OCI-LY7 (cell line): Measurements from ENCODE around the gene GSK3A. TPM values are rescaled to one million over a fixed set of nuclear protein-coding genes. Genes with fewer than 3 reads are reported as not detected.

Experiments used
- BruUV-seq: library from RNA; stranded (reverse); fragments of 400-500 nt; replicated peaks from 2 replicates; lab custom pipeline; 2021; lab: Mats Ljungman, UMichigan
- CTCF ChIA-PET: fragments of 300-600 bp; sonication (Branson Sonifier 250); formaldehyde crosslinking; loops from one replicate; lab custom pipeline; 2022; ENCODE audit warnings: antibody characterized with exemption; ENCODE audit not compliant: unreplicated experiment; lab: Charles Lee
- POLR2A ChIA-PET: fragments of 300-600 bp; sonication (Branson Sonifier 250); formaldehyde crosslinking; loops from one replicate; lab custom pipeline; 2022; ENCODE audit warnings: antibody characterized with exemption; lab: Charles Lee
- DNase-seq: peaks from one replicate; pipeline ENCODE4 v3.0.0-alpha.2; 2015; ENCODE audit warnings: low spot score
- H2AFZ ChIP-seq: fragments of 200-600 bp; sonication (generic), shearing (Covaris generic); 2 replicates; pipeline ENCODE4 v1.6.1; 2014; ENCODE audit warnings: mild to moderate bottlenecking, antibody characterized with exemption, low read length, moderate library complexity
- H3K27ac ChIP-seq: fragments of 200-600 bp; sonication (generic); 2 replicates; pipeline ENCODE4 v1.5.1; 2014; ENCODE audit warnings: mixed run types, low read depth, mild to moderate bottlenecking, moderate library complexity, low read length, inconsistent platforms; ENCODE audit not compliant: poor library complexity, severe bottlenecking
- H3K36me3 ChIP-seq: fragments of 200-600 bp; sonication (generic); 2 replicates; pipeline ENCODE4 v1.6.1; 2014; ENCODE audit warnings: mild to moderate bottlenecking, antibody characterized with exemption, low read length, moderate library complexity, mixed read lengths; ENCODE audit not compliant: insufficient read depth
- H3K4me1 ChIP-seq: fragments of 200-600 bp; sonication (generic); 2 replicates; pipeline ENCODE4 v1.5.1; 2014; ENCODE audit warnings: mild to moderate bottlenecking, low read length; ENCODE audit not compliant: insufficient read depth, poor library complexity, severe bottlenecking
- H3K4me2 ChIP-seq: fragments of 200-600 bp; sonication (generic); 2 replicates; pipeline ENCODE4 v1.6.1; 2014; ENCODE audit warnings: mild to moderate bottlenecking, low read length
- H3K4me3 ChIP-seq: fragments of 200-600 bp; sonication (generic); 2 replicates; pipeline ENCODE4 v1.5.1; 2014; ENCODE audit warnings: mild to moderate bottlenecking, low read depth, low read length; ENCODE audit not compliant: poor library complexity, severe bottlenecking
- H3K79me2 ChIP-seq: fragments of 200-600 bp; sonication (generic); 2 replicates; pipeline ENCODE4 v1.6.1; 2016; ENCODE audit warnings: low read depth, mild to moderate bottlenecking, low read length, moderate library complexity, mixed read lengths; ENCODE audit not compliant: insufficient read depth
- H3K9me2 ChIP-seq: fragments of 200-600 bp; sonication (generic); 2 replicates; pipeline ENCODE4 v1.6.1; 2016; ENCODE audit warnings: mild to moderate bottlenecking, low read length, mixed read lengths; ENCODE audit not compliant: insufficient read depth
- H3K9me3 ChIP-seq: fragments of 200-600 bp; sonication (generic); 2 replicates; pipeline ENCODE4 v1.6.1; 2014; ENCODE audit warnings: mild to moderate bottlenecking, mixed run types, low read length, mixed read lengths
- H4K20me1 ChIP-seq: fragments of 200-600 bp; sonication (generic); 2 replicates; pipeline ENCODE4 v1.6.1; 2014; ENCODE audit warnings: mild to moderate bottlenecking, antibody characterized with exemption, low read length, moderate library complexity, mixed read lengths; ENCODE audit not compliant: insufficient read depth
- CTCF ChIP-seq: fragments of 200-600 bp; sonication (generic); conservative IDR thresholded peaks from 2 replicates; pipeline ENCODE4 v1.5.1; 2014; ENCODE audit warnings: mild to moderate bottlenecking, antibody characterized with exemption, low read length, moderate library complexity, mixed read lengths
- EZH2phosphoT487 ChIP-seq: fragments of 200-600 bp; sonication (generic); IDR thresholded peaks from 2 replicates; pipeline ENCODE4 v1.6.1; 2018; ENCODE audit warnings: low read depth, borderline replicate concordance, mild to moderate bottlenecking, mixed run types, antibody characterized with exemption, low read length, moderate library complexity, mixed read lengths
- intact Hi-C: fragments of 100-400 bp; cut with micrococcal nuclease; formaldehyde crosslinking; loops from one replicate; pipeline ENCODE4 v1.10.0; 2022; ENCODE audit not compliant: unreplicated experiment
- total RNA-seq, 2 experiments: library from RNA; depleted of rRNA in 1 of 2; stranded (reverse); fragments of >200 nt in 1 of 2; shearing (Covaris generic) in 1 of 2; gene quantifications; 2 replicates each; pipeline ENCODE4 v1.2.3, GENCODE V29; 2014 to 2022

GSK3A gene
- total RNA-seq, 2 experiments from 2014 or later, result 20.9 to 29.2 TPM

GRCh38 chr19:42235181-42235580 is 7.2 kb downstream of the GSK3A start:
- no peak for TF ChIP-seq EZH2phosphoT487
- no peak for TF ChIP-seq CTCF
- intact Hi-C loops, result no loop called here
- Histone ChIP-seq H3K4me3 (no peak overlapping the region), H3K9me2 (no peaks in the 10 kb centered on the region), H3K4me2 (no peak overlapping the region), H4K20me1 (no peaks in the 10 kb centered on the region), H3K9me3 (no peaks in the 10 kb centered on the region), H3K4me1 (no peaks in the 10 kb centered on the region), H3K36me3 (peaks cover 85% of the 10 kb centered on the region), H3K79me2 (peaks cover 3% of the 10 kb centered on the region; the same call in 1 of the 2 replicates), H2AFZ (no peak overlapping the region), H3K27ac (no peak overlapping the region)
- ChIA-PET CTCF (no interaction called here), POLR2A (interaction anchor here (1.5 kb wide), 1 partner anchor 15 kb away, joined by 4 read pairs; the partner anchor contains the start of gene ZNF526)
- BruUV-seq, result no TSS peak
- no peak for DNase-seq

GRCh38 chr19:42234364-42234763 is 8.0 kb downstream of the GSK3A start:
- ChIA-PET CTCF (no interaction called here), POLR2A (interaction anchor here (1.5 kb wide), 1 partner anchor 14 kb away, joined by 4 read pairs; the partner anchor contains the start of gene ZNF526)
- Histone ChIP-seq H3K4me3 (no peak overlapping the region), H3K4me2 (no peak overlapping the region), H4K20me1 (no peaks in the 10 kb centered on the region), H2AFZ (no peak overlapping the region), H3K9me3 (no peaks in the 10 kb centered on the region), H3K36me3 (peaks cover 85% of the 10 kb centered on the region), H3K4me1 (no peaks in the 10 kb centered on the region), H3K27ac (no peak overlapping the region), H3K9me2 (no peaks in the 10 kb centered on the region), H3K79me2 (no peaks in the 10 kb centered on the region)
- no peak for DNase-seq
- no TSS peak for BruUV-seq
- no peak for TF ChIP-seq CTCF
- TF ChIP-seq EZH2phosphoT487, result no peak
- intact Hi-C loops, result no loop called here

- intact Hi-C loops, result no loop called here
- Histone ChIP-seq H3K4me1 (no peaks in the 10 kb centered on the region), H3K9me3 (no peaks in the 10 kb centered on the region), H3K79me2 (no peaks in the 10 kb centered on the region), H4K20me1 (no peaks in the 10 kb centered on the region), H3K36me3 (peaks cover 85% of the 10 kb centered on the region), H3K27ac (no peak overlapping the region), H3K4me2 (no peak overlapping the region), H3K4me3 (no peak overlapping the region), H2AFZ (no peak overlapping the region), H3K9me2 (no peaks in the 10 kb centered on the region)
- ChIA-PET POLR2A (interaction anchor here (1.5 kb wide), 1 partner anchor 14 kb away, joined by 4 read pairs; the partner anchor contains the start of gene ZNF526), CTCF (no interaction called here)
- TF ChIP-seq EZH2phosphoT487, result no peak
- TF ChIP-seq CTCF, result no peak
- no peak for DNase-seq
- BruUV-seq, result no TSS peak
Measured at GRCh38 chr19:42233678-42234292, 8.6 kb downstream of the GSK3A start.
